Measurements from ENCODE around the gene PACS1. TPM values are rescaled to one million over a fixed set of nuclear protein-coding genes. Genes with fewer than 3 reads are reported as not detected.

PACS1 gene
- total RNA-seq, 6 experiments from 2014 or later = 5.8 to 23.7 (median 12.5) TPM

DNA sequence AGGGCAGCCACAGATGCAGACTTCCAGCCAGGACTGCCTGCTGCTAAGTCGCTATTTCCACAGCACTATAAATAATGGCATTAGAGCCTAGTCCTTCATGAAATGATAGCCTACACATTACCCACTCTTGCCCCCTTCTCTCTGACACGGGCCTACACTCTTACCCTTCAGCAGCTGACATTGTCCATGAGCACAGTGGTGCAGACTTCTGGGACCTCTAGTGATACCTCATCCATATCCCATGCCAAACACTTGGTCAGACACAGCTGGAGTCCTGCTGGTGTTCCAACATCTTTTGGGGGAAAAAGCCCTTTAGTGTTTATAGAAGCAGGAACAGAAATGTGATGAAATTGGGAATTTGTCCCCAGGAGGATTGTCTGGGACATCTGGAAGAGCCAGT lies 155.0 kb downstream of the PACS1 start:
- Histone ChIP-seq H3K4me1 (no peaks in the 10 kb centered on the region), H3K36me3 (peaks cover 0 to 5% (median 0%) of the 10 kb centered on the region in 4 donors), H3K4me3 (no peak overlapping the region), H3K9me3 (no peaks in the 10 kb centered on the region), H3K27me3 (no peaks in the 10 kb centered on the region), H3K27ac (no peak overlapping the region)
- TF ChIP-seq POLR2A (IDR thresholded peaks at IDR 0.05) = no peak
- TF ChIP-seq CTCF (IDR thresholded peaks at IDR 0.05) = no peak
- 60% methylated on average over 1 of the region's 2 CpGs for WGBS (ENCODE audit: insufficient coverage, low coverage, low lambda C conversion rate, missing lambda C conversion rate)
- DNase-seq (no peak), ATAC-seq (no peak)
- intact Hi-C loops (cut with DNase I) = loop anchor here (10.0 kb wide), 1 partner anchor 60 kb away; the partner anchor contains the start of gene YIF1A (in 2 of the 2)

DNA sequence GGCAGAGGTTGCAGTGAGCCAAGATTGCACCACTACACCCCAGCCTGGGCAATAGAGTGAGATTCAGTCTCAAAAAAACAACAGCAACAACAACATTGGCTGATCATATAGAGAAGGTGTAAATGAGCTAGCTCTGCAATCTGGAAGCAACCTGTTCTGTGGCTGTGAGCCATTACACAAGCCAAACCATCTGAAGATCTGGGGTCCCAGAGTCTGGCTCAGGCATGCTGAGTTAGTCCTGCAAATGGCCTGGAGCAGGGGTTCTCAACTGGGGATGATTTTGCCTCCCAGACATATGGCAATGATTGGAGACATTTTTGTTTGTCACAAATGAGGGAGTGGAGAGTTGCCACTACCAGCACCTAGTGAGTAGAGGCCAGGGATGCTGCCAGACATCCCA lies 156.0 kb downstream of the PACS1 start:
- no peaks in the 10 kb centered on the region for H3K27me3 ChIP-seq
- ATAC-seq = no peak
- peaks cover 0 to 5% (median 1%) of the 10 kb centered on the region in 4 donors for H3K36me3 ChIP-seq
- H3K4me1 ChIP-seq = no peaks in the 10 kb centered on the region
- no peak for DNase-seq
- no peaks in the 10 kb centered on the region for H3K9me3 ChIP-seq
- no peak overlapping the region for H3K27ac ChIP-seq
- intact Hi-C loops (cut with DNase I) = loop anchor here (10.0 kb wide), 1 partner anchor 59 kb away; the partner anchor contains the start of gene YIF1A (in 2 of the 2)
- TF ChIP-seq POLR2A (IDR thresholded peaks at IDR 0.05) (no peak), CTCF (IDR thresholded peaks at IDR 0.05) (no peak)
- H3K4me3 ChIP-seq = no peak overlapping the region

GRCh38 chr11:66227700-66228099 lies 157.6 kb downstream of the PACS1 start:
- 79% methylated on average over 5 of the region's 5 CpGs for WGBS (ENCODE audit: insufficient coverage, low coverage, low lambda C conversion rate, missing lambda C conversion rate)
- Histone ChIP-seq H3K27ac (no peak overlapping the region), H3K4me1 (no peaks in the 10 kb centered on the region), H3K36me3 (peaks cover 0 to 5% (median 1%) of the 10 kb centered on the region in 4 donors), H3K9me3 (no peaks in the 10 kb centered on the region), H3K4me3 (no peak overlapping the region), H3K27me3 (no peaks in the 10 kb centered on the region)
- TF ChIP-seq POLR2A (IDR thresholded peaks at IDR 0.05) (no peak), CTCF (IDR thresholded peaks at IDR 0.05) (no peak)
- intact Hi-C loops (cut with DNase I) = loop anchor here (10.0 kb wide), 1 partner anchor 57 kb away; the partner anchor contains the start of gene YIF1A (in 2 of the 2)
- no peak for DNase-seq
- no peak for ATAC-seq

DNA sequence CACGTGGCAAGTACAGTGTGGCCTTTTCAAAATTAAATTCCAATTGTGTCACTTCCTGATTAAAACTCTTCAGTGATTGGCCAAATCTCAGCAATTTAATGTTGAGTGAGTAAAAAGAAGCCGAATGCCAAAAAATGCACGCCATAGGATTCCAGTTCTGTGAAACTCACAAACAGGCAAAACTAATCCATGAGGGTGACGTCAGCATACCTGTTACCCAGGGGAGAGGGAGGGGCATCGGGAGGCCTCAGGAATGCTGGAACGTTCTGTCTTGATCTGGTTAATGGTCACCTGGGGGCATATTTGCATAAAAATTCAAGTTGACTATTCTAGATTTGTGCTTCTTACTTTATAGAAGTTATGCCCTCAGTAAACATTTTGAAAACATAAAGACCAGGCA lies 158.4 kb downstream of the PACS1 start:
- Histone ChIP-seq H3K4me1 (no peaks in the 10 kb centered on the region), H3K36me3 (peaks cover 0 to 5% (median 1%) of the 10 kb centered on the region in 4 donors), H3K27me3 (no peaks in the 10 kb centered on the region), H3K4me3 (no peak overlapping the region), H3K9me3 (no peaks in the 10 kb centered on the region), H3K27ac (no peak overlapping the region)
- intact Hi-C loops (cut with DNase I) = loop anchor here (10.0 kb wide), 1 partner anchor 56 kb away; the partner anchor contains the start of gene YIF1A (in 2 of the 2)
- 71% methylated on average over 6 of the region's 6 CpGs for WGBS (ENCODE audit: insufficient coverage, low coverage, low lambda C conversion rate, missing lambda C conversion rate)
- ATAC-seq (no peak), DNase-seq (no peak)
- TF ChIP-seq CTCF (IDR thresholded peaks at IDR 0.05) (no peak), POLR2A (IDR thresholded peaks at IDR 0.05) (no peak)

GRCh38 chr11:66230156-66230555 lies 160.1 kb downstream of the PACS1 start:
- H3K4me1 ChIP-seq = no peaks in the 10 kb centered on the region
- H3K4me3 ChIP-seq = no peak overlapping the region
- no peaks in the 10 kb centered on the region for H3K9me3 ChIP-seq
- WGBS (ENCODE audit: insufficient coverage, low coverage, low lambda C conversion rate, missing lambda C conversion rate) = no CpG with 5 or more reads among the region's 6 CpGs
- ATAC-seq = no peak
- intact Hi-C loops (cut with DNase I) = no loop called here
- no peaks in the 10 kb centered on the region for H3K27me3 ChIP-seq
- TF ChIP-seq CTCF (IDR thresholded peaks at IDR 0.05) = no peak
- no peak for TF ChIP-seq POLR2A (IDR thresholded peaks at IDR 0.05)
- no peak for DNase-seq
- peaks cover 0 to 5% (median 1%) of the 10 kb centered on the region in 4 donors for H3K36me3 ChIP-seq
- H3K27ac ChIP-seq = no peak overlapping the region

Data from right lobe of liver (tissue), 6 donors.